MM.1S (cell line): ENCODE results near the gene HOXA11.

Experiments used
- DNase-seq: peaks from one replicate; pipeline ENCODE4 v3.0.0-alpha.2; 2015
- H2AFZ ChIP-seq: fragments of 300-600 bp; sonication (generic); 2 replicates; pipeline ENCODE4 v1.6.0; 2016; ENCODE audit warnings: antibody characterized with exemption, low read length
- H3F3A ChIP-seq: fragments of 300-600 bp; sonication (generic); 2 replicates; pipeline ENCODE4 v1.6.1; 2016; ENCODE audit warnings: mild to moderate bottlenecking, antibody characterized with exemption, low read length, moderate library complexity, mixed read lengths; ENCODE audit not compliant: insufficient read depth
- H3K27ac ChIP-seq: fragments of 300-600 bp; sonication (generic); 2 replicates; pipeline ENCODE4 v1.5.1; 2016; ENCODE audit warnings: mild to moderate bottlenecking, low read length
- H3K27me3 ChIP-seq: fragments of 300-600 bp; sonication (generic); replicated peaks from 2 replicates; pipeline ENCODE4 v1.6.0; 2016; ENCODE audit warnings: low read length; ENCODE audit not compliant: insufficient read depth
- H3K36me3 ChIP-seq: fragments of 300-600 bp; sonication (generic); replicated peaks from 2 replicates; pipeline ENCODE4 v1.6.1; 2016; ENCODE audit warnings: mild to moderate bottlenecking, low read length, mixed read lengths; ENCODE audit not compliant: insufficient read depth
- H3K4me1 ChIP-seq: fragments of 300-600 bp; sonication (generic); 2 replicates; pipeline ENCODE4 v1.6.1; 2016; ENCODE audit warnings: low read length, mixed read lengths
- H3K4me2 ChIP-seq: fragments of 300-600 bp; sonication (generic); 2 replicates; pipeline ENCODE4 v1.6.0; 2016; ENCODE audit warnings: low read depth, low read length
- H3K4me3 ChIP-seq: fragments of 300-600 bp; sonication (generic); 2 replicates; pipeline ENCODE4 v1.5.1; 2016; ENCODE audit warnings: low read length, mixed read lengths
- H3K79me2 ChIP-seq: fragments of 300-600 bp; sonication (generic); 2 replicates; pipeline ENCODE4 v1.6.1; 2016; ENCODE audit warnings: mixed run types, low read length, mixed read lengths
- H3K9ac ChIP-seq: fragments of 300-600 bp; sonication (generic); 2 replicates; pipeline ENCODE4 v1.6.1; 2016; ENCODE audit warnings: low read length, mixed read lengths
- H3K9me2 ChIP-seq: fragments of 300-600 bp; sonication (generic); replicated peaks from 2 replicates; pipeline ENCODE4 v1.6.1; 2016; ENCODE audit warnings: mild to moderate bottlenecking, low read length, mixed read lengths; ENCODE audit not compliant: insufficient read depth
- H3K9me3 ChIP-seq: fragments of 300-600 bp; sonication (generic); replicated peaks from 2 replicates; pipeline ENCODE4 v1.6.1; 2016; ENCODE audit warnings: mild to moderate bottlenecking, low read length, mixed read lengths; ENCODE audit not compliant: insufficient read depth
- H4K20me1 ChIP-seq: fragments of 300-600 bp; sonication (generic); 2 replicates; pipeline ENCODE4 v1.6.1; 2016; ENCODE audit warnings: mild to moderate bottlenecking, low read length, moderate library complexity, mixed read lengths; ENCODE audit not compliant: insufficient read depth
- CTCF ChIP-seq: fragments of 300-600 bp; sonication (generic); IDR thresholded peaks from 2 replicates; pipeline ENCODE4 v1.5.1; 2016; ENCODE audit warnings: antibody characterized with exemption, low read length, mixed read lengths
- EZH2 ChIP-seq: fragments of 300-600 bp; sonication (generic); optimal IDR thresholded peaks from 2 replicates; pipeline ENCODE3; 2017; ENCODE audit warnings: low read depth, mild to moderate bottlenecking, antibody characterized with exemption, low read length, mixed read lengths
- EZH2phosphoT487 ChIP-seq: fragments of 300-600 bp; sonication (generic); IDR thresholded peaks from 2 replicates; pipeline ENCODE4 v1.6.1; 2018; ENCODE audit warnings: antibody characterized with exemption, low read length

HOXA11 gene

DNA sequence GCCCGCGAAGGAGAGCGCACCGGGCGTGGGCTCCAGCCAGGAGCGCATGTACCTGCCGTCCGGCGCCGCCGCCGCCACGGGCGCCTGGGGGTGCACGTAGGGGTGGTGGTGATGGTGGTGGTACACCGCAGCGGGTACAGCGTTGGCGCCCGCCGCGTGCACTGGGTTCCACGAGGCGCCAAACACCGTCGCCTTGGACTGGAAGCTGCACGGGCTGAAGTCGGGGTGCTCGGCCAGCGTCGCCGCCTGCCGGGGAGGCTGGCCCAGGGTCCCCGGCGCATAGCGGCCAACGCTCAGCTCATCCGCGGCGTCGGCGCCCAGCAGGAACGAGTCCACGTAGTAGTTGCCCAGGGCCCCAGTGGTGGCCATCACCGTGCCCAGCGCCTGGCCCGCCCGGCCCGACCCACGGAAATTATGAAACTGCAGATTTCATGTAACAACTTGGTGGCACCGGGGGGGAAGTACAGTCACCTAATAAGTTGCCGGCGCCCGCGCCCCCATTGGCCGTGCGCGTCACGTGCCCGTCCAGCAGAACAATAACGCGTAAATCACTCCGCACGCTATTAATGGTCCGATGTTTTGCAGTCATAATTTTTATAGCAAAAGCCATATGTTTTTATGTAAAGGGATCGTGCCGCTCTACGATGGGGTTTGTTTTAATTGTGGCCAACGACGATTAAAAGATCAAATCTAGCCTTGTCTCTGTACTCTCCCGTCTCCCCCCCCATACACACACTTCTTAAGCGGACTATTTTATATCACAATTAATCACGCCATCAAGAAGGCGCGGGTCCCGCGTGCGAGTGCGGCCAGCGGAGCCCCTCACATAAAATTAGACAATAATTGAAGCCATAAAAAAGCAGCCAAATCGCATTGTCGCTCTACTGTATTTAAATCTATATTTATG, 19.7 kb downstream of the HOXA11 start, which contains the start of gene HOXA9:
TSS of gene HOXA9 (minus strand) at position 449 of the 907 bp plus-strand sequence. CDS start at position 369, 80 bp downstream.
- H3K9ac ChIP-seq, result no peak within 1 kb of the TSS
- H2AFZ ChIP-seq, result no peak within 1 kb of the TSS
- no peak within 1 kb of the TSS for H3K27ac ChIP-seq
- no peaks in the 10 kb centered on the region for H4K20me1 ChIP-seq
- no peaks in the 10 kb centered on the region for H3K9me2 ChIP-seq
- TF ChIP-seq CTCF, result no peak
- no peak for TF ChIP-seq EZH2phosphoT487
- no peak for TF ChIP-seq EZH2
- H3K4me2 ChIP-seq, result no peak within 1 kb of the TSS
- H3K27me3 ChIP-seq, result peaks cover 88% of the 10 kb centered on the region
- no peaks in the 10 kb centered on the region for H3F3A ChIP-seq
- H3K4me1 ChIP-seq, result 0 out of 2 replicates have a peak, but pooled peaks cover under 1% of the 10 kb centered on the region
- no peaks in the 10 kb centered on the region for H3K9me3 ChIP-seq
- no peaks in the 10 kb centered on the region for H3K36me3 ChIP-seq
- H3K4me3 ChIP-seq, result no peak within 1 kb of the TSS
- H3K79me2 ChIP-seq, result no peaks in the 10 kb centered on the region
- DNase-seq, result no peak

DNA sequence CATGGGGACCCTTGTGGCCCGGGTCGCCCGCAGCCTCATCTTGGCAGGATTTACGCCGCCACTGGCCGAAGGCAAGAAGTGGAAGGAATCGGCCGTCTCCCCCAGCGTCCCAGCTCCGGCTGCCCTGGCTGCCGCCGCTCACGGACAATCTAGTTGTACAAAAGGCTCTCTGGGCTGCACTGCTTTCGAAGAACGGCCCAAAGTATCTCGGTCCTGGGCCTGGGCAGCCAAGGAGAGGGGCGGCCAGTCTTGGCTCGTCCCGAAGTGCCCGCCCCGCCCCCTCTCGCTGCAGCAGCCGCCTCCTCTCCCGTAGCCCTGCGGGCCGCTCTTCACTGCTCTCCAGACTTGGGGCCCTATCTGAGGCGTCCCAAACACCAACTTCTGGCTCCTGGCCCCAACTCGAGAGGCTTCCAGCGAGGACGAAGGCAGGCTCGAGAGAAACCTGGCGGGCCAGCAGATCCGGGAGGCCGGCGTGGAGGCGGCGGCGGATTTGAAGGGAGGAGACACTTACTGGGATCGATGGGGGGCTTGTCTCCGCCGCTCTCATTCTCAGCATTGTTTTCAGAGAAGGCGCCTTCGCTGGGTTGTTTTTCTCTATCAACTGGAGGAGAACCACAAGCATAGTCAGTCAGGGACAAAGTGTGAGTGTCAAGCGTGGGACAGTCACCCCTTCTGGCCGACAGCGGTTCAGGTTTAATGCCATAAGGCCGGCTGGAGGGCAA, 20.5 kb downstream of the HOXA11 start:
- Histone ChIP-seq H3K79me2 (no peaks in the 10 kb centered on the region), H3K27ac (no peak overlapping the region), H3K4me2 (no peak overlapping the region), H3K9me2 (no peaks in the 10 kb centered on the region), H3K9me3 (no peaks in the 10 kb centered on the region), H3F3A (no peaks in the 10 kb centered on the region), H3K4me1 (0 out of 2 replicates have a peak, but pooled peaks cover 4% of the 10 kb centered on the region), H3K4me3 (no peak overlapping the region), H3K27me3 (peaks cover 91% of the 10 kb centered on the region), H3K36me3 (no peaks in the 10 kb centered on the region), H4K20me1 (no peaks in the 10 kb centered on the region), H2AFZ (no peak overlapping the region), H3K9ac (no peak overlapping the region)
- no peak for TF ChIP-seq EZH2
- TF ChIP-seq EZH2phosphoT487, result no peak
- no peak for TF ChIP-seq CTCF
- DNase-seq, result no peak

- H3K27ac ChIP-seq, result no peak overlapping the region
- no peak overlapping the region for H3K4me3 ChIP-seq
- H3K4me1 ChIP-seq, result 0 out of 2 replicates have a peak, but pooled peaks cover 4% of the 10 kb centered on the region
- no peak for DNase-seq
- H3K9ac ChIP-seq, result no peak overlapping the region
- no peaks in the 10 kb centered on the region for H3F3A ChIP-seq
- H3K27me3 ChIP-seq, result peaks cover 91% of the 10 kb centered on the region
- H3K9me3 ChIP-seq, result no peaks in the 10 kb centered on the region
- no peak for TF ChIP-seq EZH2phosphoT487
- no peak for TF ChIP-seq EZH2
- no peak for TF ChIP-seq CTCF
- H4K20me1 ChIP-seq, result no peaks in the 10 kb centered on the region
- no peak overlapping the region for H2AFZ ChIP-seq
- H3K36me3 ChIP-seq, result no peaks in the 10 kb centered on the region
- no peaks in the 10 kb centered on the region for H3K9me2 ChIP-seq
- H3K4me2 ChIP-seq, result no peak overlapping the region
- no peaks in the 10 kb centered on the region for H3K79me2 ChIP-seq
Measured at GRCh38 chr7:27164045-27164366, 21.0 kb downstream of the HOXA11 start.
